ENCODE results near the gene HAP1.

The HAP1 gene

DNA sequence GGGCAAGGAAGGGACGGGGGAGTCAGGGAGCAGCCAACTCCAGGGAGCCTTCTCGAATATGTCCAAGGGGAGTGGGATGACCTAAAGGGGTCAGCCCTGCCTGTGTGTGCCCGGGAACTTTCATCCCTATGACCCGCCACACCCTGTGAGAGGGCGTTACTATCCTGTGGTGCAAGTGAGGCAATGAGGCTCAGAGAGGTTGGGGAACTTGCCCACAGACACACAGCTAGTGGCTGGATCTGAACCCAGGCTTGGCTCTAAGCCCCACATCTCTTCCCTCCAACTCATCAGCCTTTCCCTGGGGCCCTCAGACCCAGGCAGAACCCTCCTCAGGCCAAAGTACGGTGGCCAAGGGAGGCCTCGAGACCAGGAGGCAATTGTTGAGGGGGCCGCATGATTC is 28.9 kb upstream of the HAP1 start:
- DNase-seq: no peak

GRCh38 chr17:41762841-41763240 is 28.4 kb upstream of the HAP1 start:
- no peak for DNase-seq

DNA sequence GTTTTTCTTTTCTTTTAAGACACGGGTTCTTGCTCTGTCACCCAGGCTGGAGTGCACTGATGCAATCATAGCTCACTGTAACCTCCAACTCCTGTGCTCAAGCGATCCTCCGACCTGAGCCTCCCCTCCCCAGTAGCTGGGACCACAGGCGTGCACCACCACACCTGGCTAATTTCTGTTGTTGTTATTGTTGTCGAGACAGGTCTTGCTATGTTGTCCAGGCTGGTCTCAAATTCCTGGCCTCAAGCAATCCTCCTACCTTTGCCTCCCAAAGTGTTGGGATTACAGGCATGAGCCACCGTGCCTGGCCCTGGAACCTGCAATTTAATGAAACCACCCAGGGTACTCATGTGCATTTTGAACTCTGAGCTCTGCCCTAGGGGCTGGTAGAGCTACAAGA is 27.9 kb upstream of the HAP1 start:
- DNase-seq: no peak

GRCh38 chr17:41760878-41761277 is 26.4 kb upstream of the HAP1 start:
- DNase-seq: no peak

DNA sequence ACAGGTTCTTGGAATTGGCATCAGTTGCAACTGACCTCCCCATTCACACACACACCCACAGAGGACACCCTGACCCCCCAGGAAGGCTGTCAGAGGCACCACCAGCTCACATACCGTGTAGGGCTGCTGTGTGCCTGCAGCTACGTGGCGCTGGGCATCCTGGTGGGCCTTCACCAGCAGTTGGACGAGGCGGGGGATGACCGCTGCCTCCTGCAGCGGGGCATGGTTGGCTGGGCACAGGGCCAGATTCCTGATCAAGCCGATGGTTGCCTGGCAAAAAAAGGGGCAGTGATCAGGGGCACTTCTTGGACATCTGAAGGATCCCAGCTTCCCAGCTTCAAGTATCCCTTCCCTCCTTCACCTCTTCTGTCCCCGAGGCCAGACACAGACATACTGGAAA is 24.2 kb upstream of the HAP1 start:
- no peak for DNase-seq

GRCh38 chr17:41754066-41754465 is 19.6 kb upstream of the HAP1 start:
- no peak for DNase-seq

DNA sequence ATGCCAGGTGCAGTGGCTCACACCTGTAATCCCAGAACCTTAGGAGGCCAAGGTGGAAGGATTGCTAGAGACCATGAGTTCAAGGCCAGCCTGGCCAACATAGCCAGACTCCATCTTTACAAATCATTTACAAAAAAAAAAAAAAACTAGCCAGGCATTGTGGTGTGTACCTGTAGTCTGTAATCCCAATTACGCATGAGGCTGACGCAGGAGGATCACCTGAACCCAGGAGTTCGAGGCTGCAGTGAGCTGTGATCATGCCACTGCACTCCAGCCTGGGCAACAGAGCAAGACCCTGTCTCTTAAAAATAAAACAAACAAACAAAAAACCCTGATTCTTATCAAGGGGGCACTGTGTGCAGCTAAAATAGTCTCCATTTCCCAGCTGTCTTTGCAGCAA is 16.8 kb upstream of the HAP1 start:
- no peak for DNase-seq

GRCh38 chr17:41750862-41751261 is 16.4 kb upstream of the HAP1 start:
- DNase-seq: no peak

DNA sequence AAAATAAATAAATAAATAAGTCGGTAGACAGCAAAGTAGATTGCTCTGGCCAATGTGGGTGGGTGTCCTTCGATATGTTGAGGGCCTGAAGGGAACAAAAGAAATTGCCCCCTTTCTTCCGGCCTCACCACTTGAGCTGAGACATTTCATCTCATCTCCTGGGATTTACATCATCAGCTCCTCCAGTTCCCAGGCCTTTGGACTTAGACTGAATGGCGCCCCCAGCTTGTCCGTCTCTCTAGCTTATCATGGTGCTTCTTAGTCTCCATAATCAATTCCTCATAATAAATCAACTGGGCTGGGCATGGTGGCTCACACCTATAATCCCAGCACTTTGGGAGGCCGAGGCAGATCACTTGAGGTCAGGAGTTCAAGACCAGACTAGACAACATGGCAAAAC is 13.8 kb upstream of the HAP1 start:
- no peak for DNase-seq

GRCh38 chr17:41741709-41742108 is 7.3 kb upstream of the HAP1 start:
- DNase-seq: no peak

- DNase-seq: no peak
Measured at GRCh38 chr17:41740506-41740905, 6.1 kb upstream of the HAP1 start.

DNA sequence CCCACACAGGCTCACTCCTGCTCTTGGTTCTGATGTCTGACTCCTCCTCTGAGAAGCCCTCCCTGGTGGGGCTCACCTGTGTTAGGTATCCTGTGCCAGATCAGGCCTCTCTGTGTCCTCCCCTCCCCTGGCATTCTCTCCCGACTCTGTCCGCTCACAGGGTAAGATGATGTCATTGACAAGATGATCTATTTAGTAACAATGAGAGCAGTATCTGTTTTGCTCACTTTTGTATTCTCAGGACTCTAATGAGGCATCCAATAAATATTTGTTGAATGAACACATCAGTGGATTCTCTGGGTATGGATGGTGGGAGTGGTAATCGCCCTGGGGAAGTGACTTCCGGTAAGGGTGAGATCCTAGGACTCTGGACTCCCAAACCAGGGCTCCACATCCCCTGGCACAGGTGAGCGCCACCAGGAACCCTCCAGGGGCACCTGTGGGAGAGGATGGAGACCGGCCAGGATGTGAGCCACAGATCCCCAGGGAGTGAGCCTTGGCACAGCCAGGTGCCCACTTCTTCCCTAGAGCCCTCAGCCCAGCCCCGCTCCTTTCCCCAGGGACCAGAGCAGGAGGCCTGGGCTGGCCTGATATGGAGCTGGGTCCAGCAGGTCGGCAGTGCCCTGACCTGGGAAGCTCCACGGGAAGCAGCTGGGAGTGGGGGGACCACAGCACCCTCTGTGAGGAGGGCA is 5.4 kb upstream of the HAP1 start:
- DNase-seq: no peak

- DNase-seq: no peak
Measured at GRCh38 chr17:41738801-41739112, 4.3 kb upstream of the HAP1 start.

GRCh38 chr17:41738077-41738800 is 3.8 kb upstream of the HAP1 start:
- DNase-seq: peak; percentile 68

- DNase-seq: no peak
Measured at GRCh38 chr17:41737680-41738023, 3.2 kb upstream of the HAP1 start.

DNA sequence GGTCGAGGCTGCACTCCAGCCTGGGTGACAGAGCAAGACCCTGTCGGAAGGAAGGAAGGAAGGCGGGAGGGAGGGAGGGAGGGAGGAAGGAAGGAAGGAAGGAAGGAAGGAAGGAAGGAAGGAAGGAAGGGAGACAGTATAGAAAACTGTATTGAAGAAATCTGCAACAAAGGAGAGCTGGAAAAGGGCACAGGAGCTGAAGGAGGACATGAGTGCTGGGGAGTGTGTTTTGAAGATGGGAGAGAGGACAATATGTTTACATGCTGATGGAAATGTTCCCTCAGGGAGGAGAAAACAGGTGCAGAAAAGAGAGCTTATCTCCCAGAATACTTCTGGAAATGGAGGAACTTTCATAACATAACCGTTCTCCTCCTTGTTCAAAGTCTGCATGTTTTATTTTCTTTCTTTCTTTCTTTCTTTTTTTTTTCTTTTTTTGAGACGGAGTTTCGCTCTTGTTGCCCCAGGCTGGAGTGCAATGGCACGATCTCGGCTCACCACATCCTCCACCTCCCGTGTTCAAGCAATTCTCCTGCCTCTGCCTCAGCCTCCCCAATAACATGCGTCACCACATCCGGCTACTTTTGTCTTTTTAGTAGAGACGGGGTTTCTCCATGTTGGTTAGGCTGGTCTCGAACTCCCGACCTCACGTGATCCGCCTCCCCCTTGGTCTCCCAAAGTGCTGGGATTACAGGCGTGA is 2.7 kb upstream of the HAP1 start:
- DNase-seq: no peak

GRCh38 chr17:41735744-41736143 is 1.3 kb upstream of the HAP1 start:
- no peak for DNase-seq

GRCh38 chr17:41734949-41735313 is 488 bp upstream of the HAP1 start:
- no peak for DNase-seq

GRCh38 chr17:41733348-41734138 is 900 bp downstream of the HAP1 start:
- DNase-seq: no peak

DNA sequence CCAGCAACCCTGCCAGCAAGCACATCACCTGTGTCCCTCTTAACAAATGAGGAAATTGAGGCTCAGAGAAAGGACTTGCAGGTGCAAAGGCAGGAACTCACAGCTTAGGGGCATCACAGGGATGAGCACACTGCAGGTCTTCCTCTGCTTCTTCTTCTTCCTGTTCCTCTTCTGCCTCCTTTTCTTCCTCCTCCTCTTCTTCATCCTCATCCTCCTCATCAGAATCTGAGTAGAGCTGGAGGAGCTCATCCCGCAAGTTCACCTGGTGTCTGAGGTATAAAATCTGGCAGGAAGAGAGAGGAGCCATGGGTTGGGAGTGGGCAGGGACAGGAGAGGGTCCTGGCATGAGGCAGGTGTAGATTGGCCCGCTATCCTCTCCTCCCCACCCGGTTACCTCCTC is 2.6 kb downstream of the HAP1 start:
- DNase-seq: no peak

GRCh38 chr17:41730479-41730878 is 4.0 kb downstream of the HAP1 start:
- no peak for DNase-seq

GRCh38 chr17:41728056-41728455 is 6.4 kb downstream of the HAP1 start:
- no peak for DNase-seq

GRCh38 chr17:41725134-41725533 is 9.3 kb downstream of the HAP1 start:
- DNase-seq: no peak
